Activated B cell treated with CpG ODN at 0.5 μM for 24 hours (primary cell): ENCODE results near the gene ROBO3. TPM values are rescaled to one million over a fixed set of nuclear protein-coding genes. Genes with fewer than 3 reads are reported as not detected.

Source experiments
- ATAC-seq: fragments of 200-7000 bp; cut with Tn5 transposase; one replicate; pipeline ENCODE4 v1.10.0; 2021; ENCODE audit warnings: low read depth, mild to moderate bottlenecking, moderate library complexity
- CTCF ChIA-PET: fragments of 350-600 bp; sonication (Branson Sonifier 250); formaldehyde crosslinking; loops from one replicate; lab custom pipeline; 2021; ENCODE audit warnings: antibody characterized with exemption; lab: Charles Lee
- POLR2A ChIA-PET: fragments of 350-600 bp; sonication (Branson Sonifier 250); formaldehyde crosslinking; loops from one replicate; lab custom pipeline; 2021; ENCODE audit warnings: antibody characterized with exemption; lab: Charles Lee
- DNase-seq: peaks from one replicate; pipeline ENCODE4 v3.0.0; 2022
- H3K27ac Mint-ChIP-seq: one replicate; pipeline ENCODE4 v1.8.0; 2020; ENCODE audit warnings: mixed read lengths
- H3K27me3 Mint-ChIP-seq: one replicate; pipeline ENCODE4 v1.8.0; 2021; ENCODE audit warnings: mixed read lengths
- H3K36me3 Mint-ChIP-seq: one replicate; pipeline ENCODE4 v1.8.0; 2021; ENCODE audit warnings: low read depth, mixed read lengths
- H3K4me1 Mint-ChIP-seq: one replicate; pipeline ENCODE4 v1.8.0; 2021; ENCODE audit warnings: mixed read lengths
- H3K4me3 Mint-ChIP-seq: one replicate; pipeline ENCODE4 v1.8.0; 2020; ENCODE audit warnings: mild to moderate bottlenecking, mixed read lengths
- H3K9me3 Mint-ChIP-seq: one replicate; pipeline ENCODE4 v1.8.0; 2020; ENCODE audit warnings: mixed read lengths
- CTCF ChIP-seq: fragments of 200-600 bp; IDR thresholded peaks from one replicate; pipeline ENCODE4 v1.8.0; 2022; ENCODE audit warnings: antibody characterized with exemption, mild to moderate bottlenecking
- intact Hi-C: fragments of 100-400 bp; cut with micrococcal nuclease; formaldehyde crosslinking; loops from one replicate; pipeline ENCODE4 v1.15.1; 2024
- total RNA-seq: library from RNA; stranded (reverse); gene quantifications from 2 replicates; pipeline ENCODE4 v1.2.3, GENCODE V29; 2022

ROBO3 gene
- total RNA-seq, 1 donor from 2014 or later: 1.5 TPM

- TF ChIP-seq CTCF: no peak
- Mint-ChIP-seq H3K27me3 (peaks cover 14% of the 10 kb centered on the region), H3K4me3 (no peak overlapping the region), H3K4me1 (no peaks in the 10 kb centered on the region), H3K9me3 (no peaks in the 10 kb centered on the region), H3K27ac (no peak overlapping the region), H3K36me3 (no peaks in the 10 kb centered on the region)
- no peak for ATAC-seq
- intact Hi-C loops: no loop called here
- ChIA-PET POLR2A (no interaction called here), CTCF (no interaction called here)
- no peak for DNase-seq
These were observed 30.3 kb downstream of the ROBO3 start for GRCh38 chr11:124895471-124895971.

GRCh38 chr11:124896071-124896750 lies 31.0 kb downstream of the ROBO3 start:
- ATAC-seq (no peak), DNase-seq (no peak)
- Mint-ChIP-seq H3K36me3 (no peaks in the 10 kb centered on the region), H3K27me3 (peaks cover 15% of the 10 kb centered on the region), H3K27ac (no peak overlapping the region), H3K9me3 (no peaks in the 10 kb centered on the region), H3K4me3 (no peak overlapping the region), H3K4me1 (no peaks in the 10 kb centered on the region)
- intact Hi-C loops: no loop called here
- POLR2A ChIA-PET: no interaction called here
- TF ChIP-seq CTCF: no peak
- CTCF ChIA-PET: no interaction called here

GRCh38 chr11:124896821-124897391 lies 31.7 kb downstream of the ROBO3 start:
- no peak overlapping the region for H3K4me3 Mint-ChIP-seq
- DNase-seq (no peak), ATAC-seq (no peak)
- no peak overlapping the region for H3K27ac Mint-ChIP-seq
- no peaks in the 10 kb centered on the region for H3K9me3 Mint-ChIP-seq
- H3K27me3 Mint-ChIP-seq: peaks cover 21% of the 10 kb centered on the region
- TF ChIP-seq CTCF: no peak
- intact Hi-C loops: no loop called here
- POLR2A ChIA-PET: no interaction called here
- CTCF ChIA-PET: no interaction called here
- no peaks in the 10 kb centered on the region for H3K36me3 Mint-ChIP-seq
- H3K4me1 Mint-ChIP-seq: no peaks in the 10 kb centered on the region

GRCh38 chr11:124897674-124898262 lies 32.5 kb downstream of the ROBO3 start, which contains the start of gene ROBO4:
Gene ROBO4 (minus strand): TSS chr11:124897865. CDS start chr11:124897795, 70 bp downstream.
- CTCF ChIA-PET: no interaction called here
- no peak for TF ChIP-seq CTCF
- intact Hi-C loops: no loop called here
- Mint-ChIP-seq H3K4me1 (no peaks in the 10 kb centered on the region), H3K27ac (no peak within 1 kb of the TSS), H3K9me3 (no peaks in the 10 kb centered on the region), H3K4me3 (no peak within 1 kb of the TSS), H3K27me3 (peaks cover 22% of the 10 kb centered on the region), H3K36me3 (no peaks in the 10 kb centered on the region)
- DNase-seq: no peak
- no peak for ATAC-seq
- POLR2A ChIA-PET: no interaction called here

GRCh38 chr11:124898263-124898680 lies 33.0 kb downstream of the ROBO3 start:
- H3K36me3 Mint-ChIP-seq: no peaks in the 10 kb centered on the region
- no peak for DNase-seq
- peaks cover 23% of the 10 kb centered on the region for H3K27me3 Mint-ChIP-seq
- no peaks in the 10 kb centered on the region for H3K9me3 Mint-ChIP-seq
- H3K4me3 Mint-ChIP-seq: no peak overlapping the region
- TF ChIP-seq CTCF: no peak
- ChIA-PET CTCF (interaction anchor here (0.6 kb wide), 1 partner anchor 255 kb away, joined by 3 read pairs; no protein-coding TSS in a partner anchor), POLR2A (no interaction called here)
- H3K4me1 Mint-ChIP-seq: no peaks in the 10 kb centered on the region
- H3K27ac Mint-ChIP-seq: no peak overlapping the region
- ATAC-seq: no peak
- intact Hi-C loops: no loop called here
